DND-41 (cell line): ENCODE results near the gene MR1.

Source experiments
- ATAC-seq: fragments of 200-7000 bp; cut with Tn5 transposase; 3 replicates; pipeline ENCODE4 v1.9.1; 2021; ENCODE audit warnings: low read depth; ENCODE audit not compliant: insufficient read depth
- DNase-seq: peaks from one replicate; pipeline ENCODE4 v3.0.0-alpha.2; 2020
- H2AFZ ChIP-seq: 2 replicates; pipeline ENCODE4 v1.6.0; 2012; ENCODE audit warnings: low read depth, low read length
- H3K27ac ChIP-seq: 2 replicates; pipeline ENCODE4 v1.5.1; 2012; ENCODE audit warnings: low read length, inconsistent platforms
- H3K27me3 ChIP-seq: fragments of 200-600 bp; sonication (generic); 2 replicates; pipeline ENCODE4 v1.6.0; 2012; ENCODE audit warnings: low read length, mild to moderate bottlenecking, inconsistent platforms; ENCODE audit not compliant: insufficient read depth, poor library complexity
- H3K36me3 ChIP-seq: 2 replicates; pipeline ENCODE4 v1.5.1; 2012; ENCODE audit warnings: low read length, inconsistent platforms; ENCODE audit not compliant: insufficient read depth
- H3K4me1 ChIP-seq: 2 replicates; pipeline ENCODE4 v1.5.1; 2012; ENCODE audit warnings: mild to moderate bottlenecking, low read length; ENCODE audit not compliant: insufficient read depth
- H3K4me2 ChIP-seq: 2 replicates; pipeline ENCODE4 v1.6.0; 2012; ENCODE audit warnings: mild to moderate bottlenecking, moderate library complexity, low read length, inconsistent platforms; ENCODE audit not compliant: insufficient read depth
- H3K4me3 ChIP-seq, 2 experiments: fragments of 200-600 bp in 1 of 2; shearing (Covaris generic) in 1 of 2; 2 replicates each; pipeline ENCODE4 v1.5.1; 2012 to 2016; ENCODE audit warnings: inconsistent platforms in 2 of 2, low read length in 2 of 2, mild to moderate bottlenecking in 2 of 2, low read depth in 1 of 2, moderate library complexity in 1 of 2
- H3K79me2 ChIP-seq: 2 replicates; pipeline ENCODE4 v1.6.0; 2012; ENCODE audit warnings: low read length, inconsistent platforms; ENCODE audit not compliant: insufficient read depth
- H3K9ac ChIP-seq: 2 replicates; pipeline ENCODE4 v1.6.0; 2012; ENCODE audit warnings: low read depth, mild to moderate bottlenecking, inconsistent platforms, low read length, moderate library complexity
- H3K9me3 ChIP-seq: 2 replicates; pipeline ENCODE4 v1.5.1; 2012; ENCODE audit warnings: low read length, moderate library complexity, mild to moderate bottlenecking, inconsistent platforms; ENCODE audit not compliant: insufficient read depth, severe bottlenecking
- H4K20me1 ChIP-seq: 2 replicates; pipeline ENCODE4 v1.6.0; 2012; ENCODE audit warnings: low read length; ENCODE audit not compliant: insufficient read depth
- EZH2 ChIP-seq: IDR thresholded peaks from 3 replicates; pipeline ENCODE4 v1.6.1; 2012; ENCODE audit warnings: borderline replicate concordance, low read depth, mild to moderate bottlenecking, moderate library complexity, low read length, inconsistent platforms; ENCODE audit not compliant: severe bottlenecking
- TF ChIP-seq, protein P1 (sequence below): IDR thresholded peaks from 2 replicates; pipeline ENCODE4 v1.5.1; 2012; ENCODE audit warnings: borderline replicate concordance, low read length, moderate library complexity, mild to moderate bottlenecking; ENCODE audit not compliant: poor library complexity, severe bottlenecking; ENCODE audit errors: extremely low read depth

The MR1 gene

DNA sequence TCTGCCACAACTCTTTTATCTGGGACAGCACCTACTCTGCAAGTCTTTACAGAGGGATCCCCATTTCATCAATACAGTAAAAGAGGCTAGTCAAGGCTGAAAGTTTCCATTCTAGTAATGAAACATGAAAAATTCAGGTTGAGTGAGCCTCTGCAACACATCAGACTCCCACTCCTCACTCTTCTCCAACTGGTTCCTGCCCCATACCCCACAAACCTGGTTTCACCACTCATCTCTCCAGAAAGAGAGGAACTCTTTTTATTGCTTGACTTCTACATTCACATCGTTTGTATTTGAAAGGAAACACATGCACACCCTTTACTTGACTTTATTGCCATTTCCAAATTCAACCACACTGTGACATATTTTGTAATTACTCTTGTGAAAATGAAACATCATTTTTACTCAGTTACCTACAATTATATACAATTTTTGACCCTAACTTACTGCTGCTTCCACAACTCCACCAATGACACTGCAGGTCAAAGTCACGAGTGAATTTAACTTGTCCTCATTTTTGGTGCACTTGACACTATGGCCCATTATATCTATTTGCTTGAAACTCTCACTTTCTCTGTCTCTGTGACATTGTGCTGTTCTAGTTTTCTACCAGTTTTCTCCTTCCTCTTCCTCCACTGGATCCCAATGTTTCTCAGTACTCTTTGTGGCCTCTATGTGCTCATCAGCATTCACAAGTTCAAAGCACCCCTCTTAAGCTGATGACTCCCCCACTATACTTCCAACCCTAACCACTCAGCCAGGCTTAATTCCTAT is 19.1 kb upstream of the MR1 start:
- TF ChIP-seq, protein P1, sequence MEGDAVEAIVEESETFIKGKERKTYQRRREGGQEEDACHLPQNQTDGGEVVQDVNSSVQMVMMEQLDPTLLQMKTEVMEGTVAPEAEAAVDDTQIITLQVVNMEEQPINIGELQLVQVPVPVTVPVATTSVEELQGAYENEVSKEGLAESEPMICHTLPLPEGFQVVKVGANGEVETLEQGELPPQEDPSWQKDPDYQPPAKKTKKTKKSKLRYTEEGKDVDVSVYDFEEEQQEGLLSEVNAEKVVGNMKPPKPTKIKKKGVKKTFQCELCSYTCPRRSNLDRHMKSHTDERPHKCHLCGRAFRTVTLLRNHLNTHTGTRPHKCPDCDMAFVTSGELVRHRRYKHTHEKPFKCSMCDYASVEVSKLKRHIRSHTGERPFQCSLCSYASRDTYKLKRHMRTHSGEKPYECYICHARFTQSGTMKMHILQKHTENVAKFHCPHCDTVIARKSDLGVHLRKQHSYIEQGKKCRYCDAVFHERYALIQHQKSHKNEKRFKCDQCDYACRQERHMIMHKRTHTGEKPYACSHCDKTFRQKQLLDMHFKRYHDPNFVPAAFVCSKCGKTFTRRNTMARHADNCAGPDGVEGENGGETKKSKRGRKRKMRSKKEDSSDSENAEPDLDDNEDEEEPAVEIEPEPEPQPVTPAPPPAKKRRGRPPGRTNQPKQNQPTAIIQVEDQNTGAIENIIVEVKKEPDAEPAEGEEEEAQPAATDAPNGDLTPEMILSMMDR: no peak
- TF ChIP-seq EZH2: no peak
- H2AFZ ChIP-seq: no peak overlapping the region
- H3K9ac ChIP-seq: no peak overlapping the region
- peaks cover 61% of the 10 kb centered on the region for H3K4me1 ChIP-seq
- H3K9me3 ChIP-seq: no peaks in the 10 kb centered on the region
- peak overlapping the region; percentile 27; the same call in 1 of the 2 replicates for H3K27ac ChIP-seq
- H3K4me2 ChIP-seq: 0 out of 2 replicates have a peak overlapping the region, but pooled peaks have one; percentile 19
- H4K20me1 ChIP-seq: peaks cover 71% of the 10 kb centered on the region; the same call in 1 of the 2 replicates
- ATAC-seq (no peak), DNase-seq (no peak)
- no peaks in the 10 kb centered on the region for H3K27me3 ChIP-seq
- peaks cover 25% of the 10 kb centered on the region for H3K36me3 ChIP-seq
- peaks cover 98% of the 10 kb centered on the region for H3K79me2 ChIP-seq
- no peak overlapping the region for H3K4me3 ChIP-seq

DNA sequence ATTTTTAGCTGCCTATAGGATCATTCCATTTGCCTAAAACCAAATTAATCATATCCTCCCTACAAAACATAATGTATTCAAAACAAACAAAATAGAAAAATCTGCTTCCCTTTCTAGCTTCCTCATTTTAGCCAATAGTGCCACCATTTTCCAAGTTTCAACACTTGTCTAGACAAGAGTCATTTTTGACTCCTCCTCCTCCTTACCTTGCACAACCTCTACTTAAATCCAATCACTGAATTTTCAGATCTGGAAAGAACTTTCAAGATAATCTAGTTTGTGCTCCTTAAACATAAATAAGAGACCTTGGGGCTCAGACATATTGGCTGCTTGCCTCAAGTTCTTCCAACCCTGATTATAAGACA is 18.6 kb upstream of the MR1 start:
- no peak overlapping the region for H2AFZ ChIP-seq
- H3K4me1 ChIP-seq: peaks cover 67% of the 10 kb centered on the region
- no peaks in the 10 kb centered on the region for H3K27me3 ChIP-seq
- DNase-seq (no peak), ATAC-seq (no peak)
- H3K36me3 ChIP-seq: peaks cover 25% of the 10 kb centered on the region
- no peak overlapping the region for H3K9ac ChIP-seq
- H3K4me3 ChIP-seq: no peak overlapping the region
- no peaks in the 10 kb centered on the region for H3K9me3 ChIP-seq
- peaks cover 98% of the 10 kb centered on the region for H3K79me2 ChIP-seq
- H3K4me2 ChIP-seq: 0 out of 2 replicates have a peak overlapping the region, but pooled peaks have one; percentile 19
- no peak for TF ChIP-seq EZH2
- TF ChIP-seq, protein P1: no peak
- no peak overlapping the region for H3K27ac ChIP-seq
- H4K20me1 ChIP-seq: peaks cover 68% of the 10 kb centered on the region; the same call in 1 of the 2 replicates

DNA sequence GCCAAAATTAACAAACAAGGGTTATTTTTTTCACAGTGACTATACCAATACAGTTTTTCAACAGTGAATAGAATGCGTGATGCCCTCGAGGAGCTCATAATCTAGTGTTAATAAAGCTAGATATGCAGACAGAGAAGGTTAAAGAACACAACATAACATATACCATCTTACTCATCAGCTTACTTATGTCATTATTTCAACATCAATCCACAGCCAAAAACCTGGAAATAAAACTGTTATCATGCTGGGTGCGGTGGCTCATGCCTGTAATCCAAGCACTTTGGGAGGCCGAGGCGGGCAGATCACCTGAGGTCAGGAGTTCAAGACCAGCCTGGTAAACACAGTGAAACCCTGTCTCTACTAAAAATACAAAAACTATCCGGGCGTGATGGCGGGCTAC is 17.2 kb upstream of the MR1 start:
- peaks cover 80% of the 10 kb centered on the region for H3K4me1 ChIP-seq
- no peak overlapping the region for H3K9ac ChIP-seq
- H3K4me2 ChIP-seq: no peak overlapping the region
- DNase-seq (no peak), ATAC-seq (no peak)
- H3K4me3 ChIP-seq: no peak overlapping the region
- peaks cover 98% of the 10 kb centered on the region for H3K79me2 ChIP-seq
- no peaks in the 10 kb centered on the region for H3K9me3 ChIP-seq
- H2AFZ ChIP-seq: no peak overlapping the region
- H4K20me1 ChIP-seq: peaks cover 66% of the 10 kb centered on the region; the same call in 1 of the 2 replicates
- H3K27ac ChIP-seq: no peak overlapping the region
- peaks cover 26% of the 10 kb centered on the region for H3K36me3 ChIP-seq
- H3K27me3 ChIP-seq: no peaks in the 10 kb centered on the region
- TF ChIP-seq, protein P1: no peak
- no peak for TF ChIP-seq EZH2
